Adrenal gland (tissue), 12 donors: ENCODE measurements around the gene KHK. TPM values are rescaled to one million over a fixed set of nuclear protein-coding genes. Genes with fewer than 3 reads are reported as not detected.

Source experiments
- DNase-seq, 7 donors: peaks; one replicate each; pipeline ENCODE4 v3.0.0-alpha.2; 2019 to 2020
- H3K27ac ChIP-seq, 5 donors: fragments of 200-600 bp; sonication (generic) in 4 of 5; 1 replicate in 3 of 5; 2 replicates in 2 of 5; pipeline versions ENCODE4 v1.5.1 to v1.8.0; 2016 to 2020; ENCODE audit warnings: mild to moderate bottlenecking in 1 of 5
- H3K27me3 ChIP-seq: fragments of 200-600 bp; 2 replicates; pipeline ENCODE4 v1.8.0; 2021
- H3K36me3 ChIP-seq, 2 donors: fragments of 200-600 bp; replicated peaks in 1 of 2; 1 replicate in 1 of 2; 2 replicates in 1 of 2; pipeline versions ENCODE4 v1.5.1 to v1.8.0; 2018 to 2022
- H3K4me1 ChIP-seq, 2 donors: fragments of 200-600 bp; replicated peaks in 1 of 2; 1 replicate in 1 of 2; 2 replicates in 1 of 2; pipeline versions ENCODE4 v1.5.1 to v1.8.0; 2018 to 2021
- H3K4me3 ChIP-seq, 4 donors: fragments of 200-600 bp; sonication (generic) in 3 of 4; one replicate each; pipeline ENCODE4 v1.5.1; 2016 to 2018
- H3K9me3 ChIP-seq, 3 donors: fragments of 200-600 bp; sonication (generic) in 1 of 3; replicated peaks in 1 of 3; 1 replicate in 2 of 3; 2 replicates in 1 of 3; pipeline versions ENCODE4 v1.5.1 to v1.8.0; 2016 to 2021
- POLR2A ChIP-seq, 2 donors: fragments of 450-650 bp; IDR thresholded peaks; one replicate each; pipeline ENCODE4 v1.6.1; 2017; ENCODE audit warnings: antibody characterized with exemption in 2 of 2, mild to moderate bottlenecking in 2 of 2, moderate library complexity in 1 of 2
- WGBS, 4 donors: extraction: QIAGEN DNeasy Blood & Tissue Kit in 2 of 4; methylation state at CpG; one replicate each; pipeline versions ENCODE4 v1.1.5 to v1.1.7; 2013 to 2017; 5-methylcytosine and 5-hydroxymethylcytosine counted together
- intact Hi-C, 2 donors: fragments of 100-400 bp; cut with DNase I; formaldehyde crosslinking; loops; one replicate each; pipeline versions ENCODE4 v1.14.1 to v1.15.0; 2022 to 2023
- polyA plus RNA-seq, 3 donors: library from polyadenylated mRNA; stranded (reverse); fragments of 200-250 nt in 2 of 3; fragments of 350-450 nt in 1 of 3; fragmentation: Illumina TruSeq in 1 of 3; extraction: RNeasy Lipid Tissue Mini Kit (QIAGEN cat#74804) in 1 of 3; gene quantifications; one replicate each; pipeline ENCODE4 v1.2.3, GENCODE V29; 2013 to 2014
- total RNA-seq, 9 donors: library from RNA; depleted of rRNA in 4 of 9; stranded (reverse); fragments of >200 nt in 4 of 9; fragments of 120-200 nt in 1 of 9; fragmentation: NEBNext Ultra II Directional in 1 of 9; extraction: Animal tissue kit (Norgen Biotek cat#: 25700) in 1 of 9; gene quantifications; one replicate each; pipeline versions ENCODE4 v1.1.0 to v1.2.4, GENCODE V29; 2013 to 2023
- TF ChIP-seq, protein P1 (sequence below), 6 experiments: fragments of 450-650 bp in 4 of 6; fragments of 200-600 bp in 2 of 6; sonication (generic) in 1 of 6; IDR thresholded peaks; 1 replicate in 5 of 6; 2 replicates in 1 of 6; pipeline versions ENCODE4 v1.5.1 to v1.8.0; 2016 to 2021; ENCODE audit warnings: antibody characterized with exemption in 6 of 6, mild to moderate bottlenecking in 2 of 6, moderate library complexity in 1 of 6
- donor health status: healthy with polysubstance abuse.
- donor health status: Bipolar disorder and iron deficiency.
- donor health status: DM: yes; HTN: yes; CAD: no.
- donor health status: DM: no; HTN: no; CAD: no.
- donor health status: DM: no; HTN: no; CAD: no.
- donor health status: DM: yes; HTN: yes; CAD: no.

KHK gene
- total and polyA plus RNA-seq, 12 donors, result 3.3 to 14.4 (median 6.9) TPM

DNA sequence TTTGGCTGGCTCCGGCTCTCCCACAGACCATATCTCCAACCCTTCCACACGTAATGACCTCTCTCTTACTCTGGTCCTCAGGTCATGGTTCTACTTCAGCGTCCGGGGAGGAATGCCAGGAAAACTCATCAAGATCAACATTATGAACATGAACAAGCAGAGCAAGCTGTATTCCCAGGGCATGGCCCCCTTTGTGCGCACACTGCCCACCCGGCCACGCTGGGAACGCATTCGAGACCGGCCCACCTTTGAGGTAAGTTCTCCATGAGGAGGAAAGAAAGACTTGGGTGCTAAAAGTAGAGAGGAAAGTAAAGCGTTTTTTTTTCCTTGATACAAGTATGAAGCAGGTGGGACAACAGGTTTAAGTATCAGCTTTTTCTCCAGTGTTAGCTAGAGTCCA, 33.3 kb upstream of the KHK start:
- no peaks in the 10 kb centered on the region for H3K27me3 ChIP-seq
- H3K9me3 ChIP-seq, result no peaks in the 10 kb centered on the region
- H3K4me3 ChIP-seq, result no peak overlapping the region
- H3K4me1 ChIP-seq, result peaks cover 0 to 13% of the 10 kb centered on the region in 2 donors
- intact Hi-C loops, result no loop called here
- 82 to 88% (median 85%) methylated on average over 11 of the region's 11 CpGs for WGBS, 4 donors
- H3K27ac ChIP-seq, result no peak overlapping the region
- TF ChIP-seq POLR2A (IDR thresholded peaks at IDR 0.05), result no peak
- TF ChIP-seq, protein P1, sequence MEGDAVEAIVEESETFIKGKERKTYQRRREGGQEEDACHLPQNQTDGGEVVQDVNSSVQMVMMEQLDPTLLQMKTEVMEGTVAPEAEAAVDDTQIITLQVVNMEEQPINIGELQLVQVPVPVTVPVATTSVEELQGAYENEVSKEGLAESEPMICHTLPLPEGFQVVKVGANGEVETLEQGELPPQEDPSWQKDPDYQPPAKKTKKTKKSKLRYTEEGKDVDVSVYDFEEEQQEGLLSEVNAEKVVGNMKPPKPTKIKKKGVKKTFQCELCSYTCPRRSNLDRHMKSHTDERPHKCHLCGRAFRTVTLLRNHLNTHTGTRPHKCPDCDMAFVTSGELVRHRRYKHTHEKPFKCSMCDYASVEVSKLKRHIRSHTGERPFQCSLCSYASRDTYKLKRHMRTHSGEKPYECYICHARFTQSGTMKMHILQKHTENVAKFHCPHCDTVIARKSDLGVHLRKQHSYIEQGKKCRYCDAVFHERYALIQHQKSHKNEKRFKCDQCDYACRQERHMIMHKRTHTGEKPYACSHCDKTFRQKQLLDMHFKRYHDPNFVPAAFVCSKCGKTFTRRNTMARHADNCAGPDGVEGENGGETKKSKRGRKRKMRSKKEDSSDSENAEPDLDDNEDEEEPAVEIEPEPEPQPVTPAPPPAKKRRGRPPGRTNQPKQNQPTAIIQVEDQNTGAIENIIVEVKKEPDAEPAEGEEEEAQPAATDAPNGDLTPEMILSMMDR (IDR thresholded peaks at IDR 0.05), result no peak
- peaks cover 0 to 46% of the 10 kb centered on the region in 2 donors for H3K36me3 ChIP-seq
- no peak for DNase-seq

DNA sequence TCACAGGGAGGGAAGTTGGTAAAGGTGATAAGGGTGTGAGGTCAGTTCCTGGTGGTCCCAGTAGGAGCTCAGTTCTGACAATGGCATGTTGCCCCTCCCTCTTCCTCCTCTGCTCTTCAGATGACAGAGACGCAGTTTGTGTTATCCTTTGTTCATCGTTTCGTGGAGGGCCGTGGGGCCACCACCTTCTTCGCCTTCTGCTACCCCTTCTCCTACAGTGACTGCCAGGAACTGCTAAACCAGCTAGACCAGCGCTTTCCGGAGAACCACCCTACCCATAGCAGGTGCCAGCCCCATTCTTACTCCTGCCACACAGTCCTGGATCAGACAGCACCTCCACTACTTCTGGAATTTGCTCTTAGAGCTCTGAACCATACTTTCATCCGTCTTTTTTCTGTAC, 32.8 kb upstream of the KHK start:
- Histone ChIP-seq H3K9me3 (no peaks in the 10 kb centered on the region), H3K27me3 (no peaks in the 10 kb centered on the region), H3K36me3 (peaks cover 0 to 50% of the 10 kb centered on the region in 2 donors), H3K4me1 (peaks cover 2 to 17% of the 10 kb centered on the region in 2 donors), H3K4me3 (no peak overlapping the region), H3K27ac (no peak overlapping the region)
- no peak for DNase-seq
- 84 to 92% (median 88%) methylated on average over 8 of the region's 8 CpGs for WGBS, 4 donors
- TF ChIP-seq, protein P1 (IDR thresholded peaks at IDR 0.05), result no peak
- TF ChIP-seq POLR2A (IDR thresholded peaks at IDR 0.05), result no peak
- intact Hi-C loops, result no loop called here

DNA sequence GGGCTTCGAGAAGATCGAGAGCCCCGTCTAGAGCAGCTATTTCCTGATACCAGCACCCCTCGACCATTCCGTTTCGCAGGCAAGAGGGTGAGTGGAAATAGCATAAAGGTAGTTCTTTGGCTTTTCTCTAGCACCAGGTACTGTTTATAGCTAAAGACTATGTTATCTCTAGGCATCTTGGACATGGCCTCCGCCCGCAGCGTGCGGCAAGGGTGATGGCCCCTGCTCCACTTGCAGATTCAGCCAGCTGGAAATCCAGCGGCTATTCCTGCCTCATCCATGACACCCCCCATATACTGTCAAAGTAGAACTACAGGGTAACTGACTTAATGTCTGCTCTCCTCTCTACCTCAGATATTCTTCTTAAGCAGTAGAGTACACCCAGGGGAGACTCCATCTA, 31.9 kb upstream of the KHK start:
- H3K27ac ChIP-seq, result no peak overlapping the region
- H3K4me1 ChIP-seq, result peaks cover 9 to 22% of the 10 kb centered on the region in 2 donors
- intact Hi-C loops, result no loop called here
- TF ChIP-seq, protein P1 (IDR thresholded peaks at IDR 0.05), result no peak
- no peak for TF ChIP-seq POLR2A (IDR thresholded peaks at IDR 0.05)
- peaks cover 0 to 52% of the 10 kb centered on the region in 2 donors for H3K36me3 ChIP-seq
- no peak overlapping the region for H3K4me3 ChIP-seq
- H3K27me3 ChIP-seq, result no peaks in the 10 kb centered on the region
- 94 to 96% (median 96%) methylated on average over 11 of the region's 11 CpGs for WGBS, 4 donors
- DNase-seq, result no peak
- no peaks in the 10 kb centered on the region for H3K9me3 ChIP-seq

DNA sequence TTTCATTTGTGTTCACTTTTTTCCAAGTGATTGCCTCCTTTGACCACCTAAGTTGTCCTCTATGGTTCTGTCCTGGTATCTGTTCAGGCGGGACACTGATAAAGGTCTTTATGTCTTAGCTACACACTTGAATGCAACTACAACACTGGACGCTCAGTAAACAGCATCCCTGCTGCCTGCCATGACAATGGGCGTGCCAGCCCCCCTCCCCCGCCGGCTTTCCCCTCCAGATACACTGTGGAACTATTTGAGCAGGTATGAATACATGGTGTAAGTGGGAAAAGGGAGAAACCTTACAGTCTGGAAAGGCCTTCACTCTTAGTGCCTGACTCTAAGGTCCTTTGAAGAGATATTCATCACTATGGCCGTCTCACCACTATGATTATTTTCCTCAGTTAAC, 29.4 kb upstream of the KHK start:
- DNase-seq, result no peak
- no peaks in the 10 kb centered on the region for H3K27me3 ChIP-seq
- 95 to 96% (median 96%) methylated on average over 6 of the region's 6 CpGs for whole genome bisulfite sequencing, 4 donors

More for the DNA sequence above, 29.4 kb upstream of the KHK start:
- Histone ChIP-seq H3K36me3 (peaks cover 0 to 52% of the 10 kb centered on the region in 2 donors), H3K9me3 (no peaks in the 10 kb centered on the region), H3K27ac (no peak overlapping the region), H3K4me1 (peaks cover 9 to 21% of the 10 kb centered on the region in 2 donors), H3K4me3 (no peak overlapping the region)
- intact Hi-C loops, result no loop called here
- TF ChIP-seq POLR2A (IDR thresholded peaks at IDR 0.05), result no peak
- TF ChIP-seq, protein P1 (IDR thresholded peaks at IDR 0.05), result no peak
